Peyer's patch (tissue), 4 donors: Measurements from ENCODE around the gene KIF3B. TPM values are rescaled to one million over a fixed set of nuclear protein-coding genes. Genes with fewer than 3 reads are reported as not detected.
"Not testable (repeated sequence)": the region's sequence is repeated elsewhere in the genome, so short reads cannot be mapped to it uniquely, and the experiment has no call there.

ENCODE experiments used
- DNase-seq, 3 donors: peaks; one replicate each; pipeline ENCODE4 v3.0.0-alpha.2; 2017 to 2019
- H3K27ac ChIP-seq, 4 donors: fragments of 200-600 bp; sonication (generic); one replicate each; pipeline ENCODE4 v1.5.1; 2016 to 2019
- H3K27me3 ChIP-seq, 2 donors: fragments of 200-600 bp; sonication (generic); one replicate each; pipeline ENCODE4 v1.5.1; 2019
- H3K36me3 ChIP-seq, 3 donors: fragments of 200-600 bp; sonication (generic); one replicate each; pipeline ENCODE4 v1.5.1; 2016 to 2019
- H3K4me1 ChIP-seq, 4 donors: fragments of 200-600 bp; sonication (generic); one replicate each; pipeline ENCODE4 v1.5.1; 2016 to 2019
- H3K4me3 ChIP-seq, 4 donors: fragments of 200-600 bp; sonication (generic); 1 replicate in 3 of 4; 2 replicates in 1 of 4; pipeline ENCODE4 v1.5.1; 2016 to 2019; ENCODE audit warnings: mild to moderate bottlenecking in 1 of 4
- H3K9me3 ChIP-seq, 4 donors: fragments of 200-600 bp; sonication (generic); one replicate each; pipeline ENCODE4 v1.5.1; 2016 to 2019; ENCODE audit warnings: mild to moderate bottlenecking in 1 of 4
- POLR2A ChIP-seq, 2 donors: fragments of 450-650 bp; IDR thresholded peaks; one replicate each; pipeline ENCODE4 v1.5.1; 2017; ENCODE audit warnings: antibody characterized with exemption in 2 of 2, mild to moderate bottlenecking in 2 of 2, moderate library complexity in 2 of 2
- total RNA-seq, 4 donors: library from RNA; depleted of rRNA; stranded (reverse); fragments of >200 nt; gene quantifications; one replicate each; pipeline ENCODE4 v1.1.0, GENCODE V29; 2016
- TF ChIP-seq, protein P1 (sequence below), 6 experiments: fragments of 450-650 bp in 4 of 6; fragments of 200-600 bp in 2 of 6; sonication (generic) in 1 of 6; IDR thresholded peaks; one replicate each; pipeline ENCODE4 v1.5.1; 2017 to 2019; ENCODE audit warnings: antibody characterized with exemption in 6 of 6, mild to moderate bottlenecking in 3 of 6, moderate library complexity in 1 of 6

Gene KIF3B
- total RNA-seq, 4 donors from 2014 or later = 42.1 to 77.6 (median 57.7) TPM

DNA sequence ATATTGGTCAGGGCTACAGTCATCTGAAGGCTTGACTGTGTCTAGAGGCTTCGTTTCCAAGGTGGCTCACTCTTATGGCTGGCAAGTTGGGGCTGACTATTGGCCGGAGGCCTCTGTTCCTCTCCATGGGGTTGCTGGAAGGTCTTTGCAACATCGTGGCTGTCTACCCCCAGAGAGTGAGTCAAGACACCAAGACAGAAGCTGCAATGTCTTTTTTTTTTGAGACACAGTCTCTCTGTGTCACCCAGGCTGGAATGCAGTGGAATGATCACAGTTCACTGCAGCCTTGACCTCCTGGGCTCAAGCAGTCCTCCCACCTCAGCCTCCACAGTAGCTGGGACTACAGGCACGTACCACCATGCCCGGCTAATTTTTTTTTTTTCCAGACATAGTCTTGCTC, 29.4 kb upstream of the KIF3B start:
- no peaks in the 10 kb centered on the region for H3K27me3 ChIP-seq
- no peak for DNase-seq
- TF ChIP-seq, protein P1, sequence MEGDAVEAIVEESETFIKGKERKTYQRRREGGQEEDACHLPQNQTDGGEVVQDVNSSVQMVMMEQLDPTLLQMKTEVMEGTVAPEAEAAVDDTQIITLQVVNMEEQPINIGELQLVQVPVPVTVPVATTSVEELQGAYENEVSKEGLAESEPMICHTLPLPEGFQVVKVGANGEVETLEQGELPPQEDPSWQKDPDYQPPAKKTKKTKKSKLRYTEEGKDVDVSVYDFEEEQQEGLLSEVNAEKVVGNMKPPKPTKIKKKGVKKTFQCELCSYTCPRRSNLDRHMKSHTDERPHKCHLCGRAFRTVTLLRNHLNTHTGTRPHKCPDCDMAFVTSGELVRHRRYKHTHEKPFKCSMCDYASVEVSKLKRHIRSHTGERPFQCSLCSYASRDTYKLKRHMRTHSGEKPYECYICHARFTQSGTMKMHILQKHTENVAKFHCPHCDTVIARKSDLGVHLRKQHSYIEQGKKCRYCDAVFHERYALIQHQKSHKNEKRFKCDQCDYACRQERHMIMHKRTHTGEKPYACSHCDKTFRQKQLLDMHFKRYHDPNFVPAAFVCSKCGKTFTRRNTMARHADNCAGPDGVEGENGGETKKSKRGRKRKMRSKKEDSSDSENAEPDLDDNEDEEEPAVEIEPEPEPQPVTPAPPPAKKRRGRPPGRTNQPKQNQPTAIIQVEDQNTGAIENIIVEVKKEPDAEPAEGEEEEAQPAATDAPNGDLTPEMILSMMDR (IDR thresholded peaks at IDR 0.05) = no peak
- no peak for TF ChIP-seq POLR2A (IDR thresholded peaks at IDR 0.05)
- H3K27ac ChIP-seq = no peak overlapping the region
- no peaks in the 10 kb centered on the region for H3K36me3 ChIP-seq
- no peak overlapping the region for H3K4me3 ChIP-seq
- H3K9me3 ChIP-seq = no peaks in the 10 kb centered on the region
- H3K4me1 ChIP-seq = no peaks in the 10 kb centered on the region

DNA sequence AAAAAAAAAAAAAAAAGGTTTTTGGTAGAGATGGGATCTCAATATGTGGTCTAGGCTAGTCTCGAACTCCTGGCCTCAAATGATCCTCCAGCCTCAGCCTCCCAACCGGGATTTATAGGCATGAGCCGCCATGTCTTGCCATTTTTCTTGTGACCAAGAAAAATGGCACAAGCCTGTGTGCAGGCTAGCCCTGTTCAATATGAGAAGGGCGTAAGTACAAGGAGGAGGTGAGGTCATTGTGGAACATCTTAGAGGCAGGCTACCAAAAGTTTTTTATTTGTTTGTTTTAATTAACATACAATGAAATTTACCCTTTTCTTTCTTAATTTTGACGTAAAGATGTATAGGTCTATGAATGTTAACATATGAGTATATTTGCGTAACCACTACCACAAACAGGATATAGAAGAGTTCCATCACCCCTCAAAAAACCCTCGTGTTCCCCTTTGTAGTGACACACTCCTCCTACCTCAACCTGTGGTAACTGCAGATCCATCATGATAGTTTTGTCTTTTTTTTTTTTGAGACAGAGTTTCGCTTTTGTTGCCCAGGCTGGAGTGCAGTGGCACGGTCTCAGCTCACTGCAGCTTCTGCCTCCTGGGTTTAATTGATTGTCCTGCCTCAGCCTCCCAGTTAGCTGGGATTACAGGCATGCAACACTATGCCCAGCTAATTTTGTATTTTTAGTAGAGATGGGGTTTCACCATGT, 28.3 kb upstream of the KIF3B start:
- no peaks in the 10 kb centered on the region for H3K27me3 ChIP-seq
- no peak for DNase-seq

DNA sequence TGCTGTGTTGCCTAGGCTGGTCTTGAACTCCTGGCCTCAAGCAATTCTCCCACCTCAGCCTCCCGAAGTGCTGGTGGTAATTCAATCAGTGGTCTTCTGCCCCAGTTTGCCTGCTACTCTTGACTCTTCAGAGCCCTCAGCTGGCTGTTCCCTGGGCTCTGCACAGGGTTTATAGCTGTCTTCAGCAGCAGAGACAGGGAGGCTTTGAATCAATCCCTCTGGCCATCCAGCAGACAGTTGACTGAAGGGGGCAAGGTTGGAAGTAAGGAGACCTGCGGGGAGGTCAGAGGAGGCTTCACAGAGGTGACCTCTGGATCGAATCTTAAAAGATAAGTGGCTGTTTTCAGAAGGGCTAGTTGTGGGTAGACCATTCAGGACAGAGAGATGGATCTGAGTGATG, 26.0 kb upstream of the KIF3B start:
- Histone ChIP-seq H3K4me1 (peaks cover 0 to 6% (median 0%) of the 10 kb centered on the region in 4 donors), H3K4me3 (no peak overlapping the region), H3K27me3 (no peaks in the 10 kb centered on the region), H3K36me3 (no peaks in the 10 kb centered on the region), H3K9me3 (no peaks in the 10 kb centered on the region), H3K27ac (no peak overlapping the region)
- DNase-seq = no peak
- TF ChIP-seq, protein P1 (IDR thresholded peaks at IDR 0.05) = no peak
- no peak for TF ChIP-seq POLR2A (IDR thresholded peaks at IDR 0.05)

More for the DNA sequence above, 28.3 kb upstream of the KIF3B start:
- TF ChIP-seq, protein P1 (IDR thresholded peaks at IDR 0.05) = no peak
- no peak for TF ChIP-seq POLR2A (IDR thresholded peaks at IDR 0.05)
- no peak overlapping the region for H3K27ac ChIP-seq
- H3K4me1 ChIP-seq = no peaks in the 10 kb centered on the region
- H3K36me3 ChIP-seq = no peaks in the 10 kb centered on the region
- no peaks in the 10 kb centered on the region for H3K9me3 ChIP-seq
- no peak overlapping the region for H3K4me3 ChIP-seq

DNA sequence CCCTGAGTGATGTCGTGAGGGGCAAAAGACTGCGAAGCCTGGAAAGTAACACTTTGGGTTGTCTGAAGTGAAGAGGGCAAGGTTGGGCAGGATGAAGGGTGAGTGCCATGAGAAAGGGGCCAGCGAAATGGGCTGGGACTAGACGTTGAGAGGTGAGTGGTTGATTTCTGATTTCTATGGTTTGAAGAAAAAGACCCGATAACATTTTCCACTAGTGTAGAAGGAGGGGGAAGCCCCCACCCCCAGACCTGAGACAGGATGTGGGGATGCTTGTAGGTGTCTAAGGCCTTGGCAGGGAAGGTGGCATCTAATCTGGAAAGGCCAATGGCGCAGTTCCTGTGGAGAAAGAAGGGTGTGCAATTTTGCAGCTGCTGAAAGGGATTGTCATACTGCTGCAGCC, 25.3 kb upstream of the KIF3B start:
- no peaks in the 10 kb centered on the region for H3K9me3 ChIP-seq
- no peaks in the 10 kb centered on the region for H3K36me3 ChIP-seq
- H3K27me3 ChIP-seq = no peaks in the 10 kb centered on the region
- no peak for DNase-seq
- H3K4me3 ChIP-seq = no peak overlapping the region
- peaks cover 0 to 6% (median 0%) of the 10 kb centered on the region in 4 donors for H3K4me1 ChIP-seq
- no peak overlapping the region for H3K27ac ChIP-seq
- no peak for TF ChIP-seq POLR2A (IDR thresholded peaks at IDR 0.05)
- TF ChIP-seq, protein P1 (IDR thresholded peaks at IDR 0.05) = no peak

DNA sequence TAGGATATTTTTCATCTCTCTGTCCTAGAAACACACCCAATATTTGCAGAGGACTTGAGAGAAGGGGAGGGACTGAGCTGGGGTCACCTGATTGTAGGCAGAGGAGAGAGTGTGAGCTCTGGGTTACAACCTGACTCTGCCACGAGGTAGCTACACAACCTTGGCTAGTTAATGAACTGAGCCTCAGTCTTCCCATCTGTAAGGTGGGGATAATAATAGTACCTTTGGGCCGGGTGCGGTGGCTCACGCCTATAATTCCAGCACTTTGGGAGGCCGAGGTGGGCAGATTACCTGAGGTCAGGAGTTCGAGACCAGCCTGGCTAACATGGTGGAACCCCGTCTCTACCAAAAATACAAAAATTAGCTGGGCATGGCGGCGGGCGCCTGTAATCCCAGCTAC, 16.5 kb upstream of the KIF3B start:
- H3K27me3 ChIP-seq, DNase-seq: not testable (repeated sequence)

DNA sequence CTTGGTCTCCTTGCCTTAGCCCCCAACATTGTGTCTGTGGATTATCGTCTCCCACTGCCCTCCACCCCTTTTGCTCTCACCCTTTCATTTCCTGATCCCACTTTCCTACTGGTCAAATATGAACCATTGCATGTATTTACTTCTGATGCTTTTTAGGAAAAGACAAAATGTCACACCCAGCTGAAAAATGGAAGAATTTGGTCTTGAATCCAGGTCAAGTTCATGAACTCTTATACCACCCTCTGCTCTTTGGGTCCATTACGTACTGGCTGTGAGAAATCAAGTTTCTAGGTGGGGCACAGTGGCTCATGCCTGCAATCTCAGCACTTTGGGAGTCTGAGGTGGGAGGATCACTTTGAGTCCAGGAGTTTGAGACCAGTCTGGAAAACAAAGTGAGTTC, 15.8 kb upstream of the KIF3B start:
- DNase-seq = no peak
- TF ChIP-seq POLR2A (IDR thresholded peaks at IDR 0.05) = no peak
- TF ChIP-seq, protein P1 (IDR thresholded peaks at IDR 0.05) = no peak
- H3K4me3 ChIP-seq = no peak overlapping the region

More for the DNA sequence above, 16.5 kb upstream of the KIF3B start:
- not testable (repeated sequence) for H3K4me3 ChIP-seq, H3K9me3 ChIP-seq, H3K4me1 ChIP-seq, H3K27ac ChIP-seq, H3K36me3 ChIP-seq

More for the DNA sequence above, 15.8 kb upstream of the KIF3B start:
- Histone ChIP-seq H3K27ac (no peak overlapping the region), H3K27me3 (no peaks in the 10 kb centered on the region), H3K4me1 (no peaks in the 10 kb centered on the region), H3K36me3 (no peaks in the 10 kb centered on the region), H3K9me3 (no peaks in the 10 kb centered on the region)
